PC-3 (cell line): ENCODE results near the gene VPS35L. TPM values are rescaled to one million over a fixed set of nuclear protein-coding genes. Genes with fewer than 3 reads are reported as not detected.

Source experiments
- ATAC-seq: fragments of 200-7000 bp; cut with Tn5 transposase; 2 replicates; pipeline ENCODE4 v1.9.1; 2020; ENCODE audit warnings: mild to moderate bottlenecking, moderate library complexity
- BruUV-seq: library from RNA; stranded (reverse); fragments of 400-500 nt; replicated peaks from 2 replicates; lab custom pipeline; 2021; lab: Mats Ljungman, UMichigan
- CTCF ChIA-PET: fragments of 300-600 bp; sonication (Branson Sonifier 250); formaldehyde crosslinking; loops from one replicate; lab custom pipeline; 2022; ENCODE audit warnings: antibody characterized with exemption; lab: Charles Lee
- POLR2A ChIA-PET: fragments of 300-600 bp; sonication (Branson Sonifier 250); formaldehyde crosslinking; loops from one replicate; lab custom pipeline; 2022; ENCODE audit warnings: antibody characterized with exemption; ENCODE audit not compliant: unreplicated experiment; lab: Charles Lee
- DNase-seq: peaks from one replicate; pipeline ENCODE4 v3.0.0-alpha.2; 2015
- H2AFZ ChIP-seq: fragments of 300-600 bp; sonication (generic); 2 replicates; pipeline ENCODE4 v1.6.0; 2016; ENCODE audit warnings: antibody characterized with exemption, low read length
- H3F3A ChIP-seq: fragments of 300-600 bp; sonication (generic); one replicate; pipeline ENCODE4 v1.6.0; 2017; ENCODE audit warnings: antibody characterized with exemption, low read length, control low read depth, mild to moderate bottlenecking; ENCODE audit not compliant: unreplicated experiment
- H3K27ac ChIP-seq: fragments of 300-600 bp; sonication (generic); 2 replicates; pipeline ENCODE4 v1.5.1; 2016; ENCODE audit warnings: mild to moderate bottlenecking, low read length
- H3K27me3 ChIP-seq: fragments of 300-600 bp; sonication (generic); 2 replicates; pipeline ENCODE4 v1.6.1; 2016; ENCODE audit warnings: low read length, mixed read lengths
- H3K36me3 ChIP-seq: fragments of 300-600 bp; sonication (generic); 2 replicates; pipeline ENCODE4 v1.6.1; 2016; ENCODE audit warnings: low read depth, mixed run types, low read length, mixed read lengths
- H3K4me1 ChIP-seq: fragments of 300-600 bp; sonication (generic); 2 replicates; pipeline ENCODE4 v1.5.1; 2016; ENCODE audit warnings: low read length; ENCODE audit not compliant: insufficient read depth
- H3K4me2 ChIP-seq: fragments of 300-600 bp; sonication (generic); 2 replicates; pipeline ENCODE4 v1.6.0; 2016; ENCODE audit warnings: low read length
- H3K4me3 ChIP-seq: fragments of 300-600 bp; sonication (generic); 2 replicates; pipeline ENCODE4 v1.5.1; 2016; ENCODE audit warnings: mild to moderate bottlenecking, low read length, mixed read lengths
- H3K79me2 ChIP-seq: fragments of 300-600 bp; sonication (generic); 2 replicates; pipeline ENCODE4 v1.6.1; 2017; ENCODE audit warnings: low read length, mixed read lengths
- H3K9ac ChIP-seq: fragments of 300-600 bp; sonication (generic); 2 replicates; pipeline ENCODE4 v1.6.0; 2016; ENCODE audit warnings: mild to moderate bottlenecking, low read length
- H3K9me2 ChIP-seq: fragments of 300-600 bp; sonication (generic); replicated peaks from 2 replicates; pipeline ENCODE4 v1.6.1; 2016; ENCODE audit warnings: mixed run types, low read length, mixed read lengths
- H3K9me3 ChIP-seq: fragments of 300-600 bp; sonication (generic); 2 replicates; pipeline ENCODE4 v1.6.1; 2016; ENCODE audit warnings: low read length, mixed read lengths
- H4K20me1 ChIP-seq: fragments of 300-600 bp; sonication (generic); 2 replicates; pipeline ENCODE4 v1.6.1; 2016; ENCODE audit warnings: low read length, mixed read lengths
- EZH2 ChIP-seq: fragments of 300-600 bp; sonication (generic); IDR thresholded peaks from one replicate; pipeline ENCODE4 v1.6.1; 2017; ENCODE audit warnings: antibody characterized with exemption, mild to moderate bottlenecking, low read length; ENCODE audit not compliant: unreplicated experiment
- EZH2phosphoT487 ChIP-seq: fragments of 300-600 bp; sonication (generic); IDR thresholded peaks from 2 replicates; pipeline ENCODE4 v1.6.1; 2018; ENCODE audit warnings: mild to moderate bottlenecking, antibody characterized with exemption, low read length, borderline replicate concordance
- intact Hi-C: fragments of 100-400 bp; cut with micrococcal nuclease; formaldehyde crosslinking; loops from 2 replicates; pipeline ENCODE4 v1.9.0; 2023
- total RNA-seq: library from RNA; depleted of rRNA; stranded (reverse); fragments of >200 nt; gene quantifications from 2 replicates; pipeline ENCODE4 v1.2.3, GENCODE V29; 2014
- TF ChIP-seq, protein P1 (sequence below): fragments of 300-600 bp; sonication (generic); conservative IDR thresholded peaks from 2 replicates; pipeline ENCODE4 v1.5.1; 2017; ENCODE audit warnings: antibody characterized with exemption, low read depth, mild to moderate bottlenecking, low read length

VPS35L gene
- total RNA-seq, 1 experiment from 2014 or later, result 2.9 TPM

DNA sequence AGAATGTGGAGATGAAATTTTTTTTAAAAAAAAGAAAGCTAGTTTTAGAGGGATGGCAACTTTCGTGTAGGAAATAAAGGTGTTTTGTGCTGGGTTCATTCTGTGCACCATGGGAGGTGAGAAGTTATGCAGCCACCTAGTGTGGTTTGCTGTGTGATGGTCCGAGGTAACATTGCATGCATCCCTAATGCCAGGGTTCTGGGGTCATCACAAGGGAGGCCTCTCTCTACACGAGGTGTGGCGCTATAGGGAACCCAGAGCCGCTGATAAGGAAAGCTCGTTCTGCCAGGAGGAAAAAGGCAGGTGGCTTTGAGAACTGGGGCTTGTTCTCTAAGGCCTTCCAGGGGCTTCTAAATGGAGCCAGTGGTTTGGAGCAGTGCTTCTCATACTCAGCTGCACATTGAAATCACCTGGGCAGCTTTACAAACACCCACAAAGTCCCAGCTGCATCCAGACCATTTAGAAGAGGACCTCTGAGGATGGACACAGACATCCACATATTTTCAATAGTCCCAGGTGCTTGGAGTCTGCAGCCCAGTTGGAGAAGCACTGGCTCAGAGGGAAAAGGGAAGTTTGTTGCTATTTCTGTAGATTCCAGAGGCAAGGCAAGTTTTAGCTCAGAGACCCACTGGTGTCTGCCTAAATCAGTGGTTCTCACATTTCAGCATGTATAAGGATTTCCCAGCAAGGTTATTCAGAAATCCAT lies 43.5 kb downstream of the VPS35L start:
- Histone ChIP-seq H3K27me3 (no peaks in the 10 kb centered on the region), H3K79me2 (no peaks in the 10 kb centered on the region), H3K9ac (no peak overlapping the region), H3F3A (no peaks in the 10 kb centered on the region), H4K20me1 (no peaks in the 10 kb centered on the region), H3K36me3 (no peaks in the 10 kb centered on the region; the same call in 1 of the 2 replicates), H3K9me3 (no peaks in the 10 kb centered on the region), H3K27ac (no peak overlapping the region), H3K4me2 (no peak overlapping the region), H3K4me1 (peaks cover 20% of the 10 kb centered on the region), H3K9me2 (no peaks in the 10 kb centered on the region), H3K4me3 (no peak overlapping the region), H2AFZ (no peak overlapping the region)
- ChIA-PET CTCF (interaction anchor here (0.6 kb wide), 1 partner anchor 174 kb away, joined by 4 read pairs; no protein-coding TSS in a partner anchor), POLR2A (interaction anchor here (0.5 kb wide), 1 partner anchor 217 kb away, joined by 3 read pairs; no protein-coding TSS in a partner anchor)
- intact Hi-C loops, result no loop called here
- no TSS peak for BruUV-seq
- TF ChIP-seq, protein P1, sequence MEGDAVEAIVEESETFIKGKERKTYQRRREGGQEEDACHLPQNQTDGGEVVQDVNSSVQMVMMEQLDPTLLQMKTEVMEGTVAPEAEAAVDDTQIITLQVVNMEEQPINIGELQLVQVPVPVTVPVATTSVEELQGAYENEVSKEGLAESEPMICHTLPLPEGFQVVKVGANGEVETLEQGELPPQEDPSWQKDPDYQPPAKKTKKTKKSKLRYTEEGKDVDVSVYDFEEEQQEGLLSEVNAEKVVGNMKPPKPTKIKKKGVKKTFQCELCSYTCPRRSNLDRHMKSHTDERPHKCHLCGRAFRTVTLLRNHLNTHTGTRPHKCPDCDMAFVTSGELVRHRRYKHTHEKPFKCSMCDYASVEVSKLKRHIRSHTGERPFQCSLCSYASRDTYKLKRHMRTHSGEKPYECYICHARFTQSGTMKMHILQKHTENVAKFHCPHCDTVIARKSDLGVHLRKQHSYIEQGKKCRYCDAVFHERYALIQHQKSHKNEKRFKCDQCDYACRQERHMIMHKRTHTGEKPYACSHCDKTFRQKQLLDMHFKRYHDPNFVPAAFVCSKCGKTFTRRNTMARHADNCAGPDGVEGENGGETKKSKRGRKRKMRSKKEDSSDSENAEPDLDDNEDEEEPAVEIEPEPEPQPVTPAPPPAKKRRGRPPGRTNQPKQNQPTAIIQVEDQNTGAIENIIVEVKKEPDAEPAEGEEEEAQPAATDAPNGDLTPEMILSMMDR, result no peak
- no peak for DNase-seq
- no peak for ATAC-seq

DNA sequence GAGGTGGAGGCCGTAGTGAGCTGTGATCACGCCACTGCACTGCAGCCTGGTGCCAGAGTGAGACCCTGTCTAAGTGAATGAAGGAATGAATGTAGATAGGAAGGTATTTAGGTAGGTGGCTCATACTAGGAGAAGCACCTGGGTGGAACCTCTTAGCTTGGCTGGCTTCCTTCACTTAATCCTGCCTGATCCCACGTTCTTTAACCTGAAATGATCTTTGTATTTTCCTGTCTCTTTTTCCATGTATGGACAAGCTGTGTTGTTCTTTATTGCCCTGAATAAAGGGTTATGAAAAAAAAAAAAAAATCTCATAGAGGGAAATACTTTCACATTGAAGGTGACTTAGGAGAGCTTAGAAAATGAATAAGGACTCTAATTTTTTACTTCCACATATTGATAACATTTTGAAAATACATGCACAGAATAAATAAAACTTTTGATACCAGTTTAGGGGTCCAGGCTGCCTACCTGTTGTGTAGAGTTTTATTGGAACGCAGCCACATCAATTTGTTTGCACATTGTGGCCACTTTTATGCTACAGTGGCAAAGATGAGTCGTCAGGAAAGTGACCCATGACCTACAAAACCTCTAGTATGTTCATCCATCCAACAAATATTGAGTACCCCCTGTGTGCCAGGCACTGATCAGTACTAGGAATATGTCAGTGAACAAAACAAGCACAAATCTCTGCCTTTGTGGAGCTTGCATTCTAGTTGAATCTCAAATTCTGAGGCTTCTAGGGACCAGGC lies 44.6 kb downstream of the VPS35L start:
- ChIA-PET POLR2A (no interaction called here), CTCF (interaction anchor here (0.6 to 1.5 kb wide), 6 partner anchors 16 to 308 kb away, joined by 3 to 9 read pairs (median 6); no protein-coding TSS in a partner anchor)
- Histone ChIP-seq H4K20me1 (no peaks in the 10 kb centered on the region), H3K9ac (no peak overlapping the region), H3K27me3 (no peaks in the 10 kb centered on the region), H3K27ac (no peak overlapping the region), H3K9me3 (no peaks in the 10 kb centered on the region), H3K4me1 (peaks cover 16% of the 10 kb centered on the region), H3F3A (no peaks in the 10 kb centered on the region), H3K79me2 (no peaks in the 10 kb centered on the region), H3K4me2 (no peak overlapping the region), H3K9me2 (no peaks in the 10 kb centered on the region), H2AFZ (no peak overlapping the region), H3K36me3 (no peaks in the 10 kb centered on the region; the same call in 1 of the 2 replicates), H3K4me3 (no peak overlapping the region)
- TF ChIP-seq EZH2phosphoT487 (no peak), EZH2 (no peak)
- TF ChIP-seq, protein P1, result no peak
- BruUV-seq, result no TSS peak
- ATAC-seq (no peak), DNase-seq (peak; percentile 14)
- intact Hi-C loops, result loop anchor here (2.0 kb wide), 1 partner anchor 41 kb away; no protein-coding TSS in a partner anchor
